Measurements from ENCODE around the gene CEP72.
"Not testable (repeated sequence)": the region's sequence is repeated elsewhere in the genome, so short reads cannot be mapped to it uniquely, and the experiment has no call there.

CEP72 gene

GRCh38 chr5:694042-694431 is 81.9 kb downstream of the CEP72 start:
- H3K9me3 ChIP-seq (ENCODE audit: control extremely low read depth in 1 of 5, control insufficient read depth in 4 of 5, insufficient read depth in 2 of 5, low read depth in 1 of 5, low read length in 4 of 5); DNase-seq; H3K36me3 ChIP-seq (ENCODE audit: control insufficient read depth in 4 of 4, insufficient read depth in 4 of 4, low read length in 3 of 4); POLR2A ChIA-PET; H3K27ac ChIP-seq (ENCODE audit: insufficient read depth in 1 of 2, low read depth in 1 of 2, low read length in 2 of 2, poor library complexity in 1 of 2, severe bottlenecking in 2 of 2); CTCF ChIA-PET: not testable (repeated sequence)
- Histone ChIP-seq H3K27me3 (replicated peaks in 2 of 5; ENCODE audit: control insufficient read depth in 4 of 5, insufficient read depth in 5 of 5, low read length in 4 of 5) (peaks cover 0 to 40% (median 3%) of the 10 kb centered on the region in 5 experiments), H3K4me1 (ENCODE audit: control extremely low read depth in 1 of 4, control insufficient read depth in 4 of 4, insufficient read depth in 4 of 4, low read length in 3 of 4) (peaks cover 0 to 12% (median 4%) of the 10 kb centered on the region in 4 experiments), H3K4me3 (ENCODE audit: control insufficient read depth in 1 of 7, extremely low read depth in 1 of 7, insufficient read depth in 4 of 7, low read depth in 2 of 7, low read length in 6 of 7) (peak overlapping the region in 3 of 7 experiments; percentile 15 to 63 (median 16))
- 7% methylated on average over 3 of the region's 22 CpGs for WGBS (ENCODE audit: insufficient coverage)

GRCh38 chr5:695475-695874 is 83.3 kb downstream of the CEP72 start:
- CTCF ChIA-PET; H3K9me3 ChIP-seq (ENCODE audit: control extremely low read depth in 1 of 5, control insufficient read depth in 4 of 5, insufficient read depth in 2 of 5, low read depth in 1 of 5, low read length in 4 of 5); H3K36me3 ChIP-seq (ENCODE audit: control insufficient read depth in 4 of 4, insufficient read depth in 4 of 4, low read length in 3 of 4); H3K4me3 ChIP-seq (ENCODE audit: control insufficient read depth in 1 of 7, extremely low read depth in 1 of 7, insufficient read depth in 4 of 7, low read depth in 2 of 7, low read length in 6 of 7); H3K27ac ChIP-seq (ENCODE audit: insufficient read depth in 1 of 2, low read depth in 1 of 2, low read length in 2 of 2, poor library complexity in 1 of 2, severe bottlenecking in 2 of 2); DNase-seq; POLR2A ChIA-PET: not testable (repeated sequence)
- Histone ChIP-seq H3K27me3 (replicated peaks in 2 of 5; ENCODE audit: control insufficient read depth in 4 of 5, insufficient read depth in 5 of 5, low read length in 4 of 5) (peaks cover 0 to 49% (median 3%) of the 10 kb centered on the region in 5 experiments), H3K4me1 (ENCODE audit: control extremely low read depth in 1 of 4, control insufficient read depth in 4 of 4, insufficient read depth in 4 of 4, low read length in 3 of 4) (peaks cover 0 to 12% (median 4%) of the 10 kb centered on the region in 4 experiments)
- WGBS (ENCODE audit: insufficient coverage) = no CpG with 5 or more reads among the region's 13 CpGs

- H3K27ac ChIP-seq (ENCODE audit: insufficient read depth in 1 of 2, low read depth in 1 of 2, low read length in 2 of 2, poor library complexity in 1 of 2, severe bottlenecking in 2 of 2); H3K36me3 ChIP-seq (ENCODE audit: control insufficient read depth in 4 of 4, insufficient read depth in 4 of 4, low read length in 3 of 4); H3K9me3 ChIP-seq (ENCODE audit: control extremely low read depth in 1 of 5, control insufficient read depth in 4 of 5, insufficient read depth in 2 of 5, low read depth in 1 of 5, low read length in 4 of 5); DNase-seq; CTCF ChIA-PET; H3K4me3 ChIP-seq (ENCODE audit: control insufficient read depth in 1 of 7, extremely low read depth in 1 of 7, insufficient read depth in 4 of 7, low read depth in 2 of 7, low read length in 6 of 7); POLR2A ChIA-PET: not testable (repeated sequence)
- Histone ChIP-seq H3K4me1 (ENCODE audit: control extremely low read depth in 1 of 4, control insufficient read depth in 4 of 4, insufficient read depth in 4 of 4, low read length in 3 of 4) (peaks cover 0 to 12% (median 4%) of the 10 kb centered on the region in 4 experiments), H3K27me3 (replicated peaks in 2 of 5; ENCODE audit: control insufficient read depth in 4 of 5, insufficient read depth in 5 of 5, low read length in 4 of 5) (peaks cover 0 to 52% (median 3%) of the 10 kb centered on the region in 5 experiments)
- no CpG with 5 or more reads among the region's 8 CpGs for WGBS (ENCODE audit: insufficient coverage)
Observed at GRCh38 chr5:696191-696590, 84.1 kb downstream of the CEP72 start.

GRCh38 chr5:696753-697702 is 84.9 kb downstream of the CEP72 start:
- CTCF ChIA-PET = not testable (repeated sequence)

More at GRCh38 chr5:696753-697702, 84.9 kb downstream of the CEP72 start:
- DNase-seq; H3K4me3 ChIP-seq (ENCODE audit: control insufficient read depth in 1 of 7, extremely low read depth in 1 of 7, insufficient read depth in 4 of 7, low read depth in 2 of 7, low read length in 6 of 7); H3K27ac ChIP-seq (ENCODE audit: insufficient read depth in 1 of 2, low read depth in 1 of 2, low read length in 2 of 2, poor library complexity in 1 of 2, severe bottlenecking in 2 of 2); H3K36me3 ChIP-seq (ENCODE audit: control insufficient read depth in 4 of 4, insufficient read depth in 4 of 4, low read length in 3 of 4); POLR2A ChIA-PET; H3K9me3 ChIP-seq (ENCODE audit: control extremely low read depth in 1 of 5, control insufficient read depth in 4 of 5, insufficient read depth in 2 of 5, low read depth in 1 of 5, low read length in 4 of 5): not testable (repeated sequence)
- H3K27me3 ChIP-seq (replicated peaks in 2 of 5; ENCODE audit: control insufficient read depth in 4 of 5, insufficient read depth in 5 of 5, low read length in 4 of 5) = peaks cover 0 to 55% (median 8%) of the 10 kb centered on the region in 5 experiments
- 78% methylated on average over 13 of the region's 21 CpGs for WGBS (ENCODE audit: insufficient coverage)
- peaks cover 0 to 12% (median 4%) of the 10 kb centered on the region in 4 experiments for H3K4me1 ChIP-seq (ENCODE audit: control extremely low read depth in 1 of 4, control insufficient read depth in 4 of 4, insufficient read depth in 4 of 4, low read length in 3 of 4)

Data from common myeloid progenitor, CD34-positive (primary cell).